IMR-90 (cell line): Measurements from ENCODE around the gene NOS3. TPM values are rescaled to one million over a fixed set of nuclear protein-coding genes. Genes with fewer than 3 reads are reported as not detected.

Experiments
- ATAC-seq: fragments of 200-7000 bp; cut with Tn5 transposase; 2 replicates; pipeline ENCODE4 v1.9.1; 2020; ENCODE audit warnings: low read depth, mild to moderate bottlenecking, moderate library complexity
- BruUV-seq: library from RNA; stranded (reverse); fragments of 400-500 nt; replicated peaks from 2 replicates; lab custom pipeline; 2021; lab: Mats Ljungman, UMichigan
- CTCF ChIA-PET: fragments of 300-600 bp; formaldehyde crosslinking; extraction: SDS; loops from one replicate; lab custom pipeline; 2021; ENCODE audit warnings: antibody characterized with exemption; lab: Yijun Ruan, JAX
- POLR2A ChIA-PET: fragments of 300-600 bp; sonication (Branson Sonifier 250); formaldehyde crosslinking; loops from one replicate; lab custom pipeline; 2022; ENCODE audit warnings: antibody characterized with exemption; ENCODE audit not compliant: unreplicated experiment; lab: Charles Lee
- DNase-seq: peaks from one replicate; pipeline ENCODE4 v3.0.0; 2013
- H2AFZ ChIP-seq: replicated peaks from 2 replicates; pipeline ENCODE3; 2013; ENCODE audit warnings: low read length, mild to moderate bottlenecking; ENCODE audit not compliant: poor library complexity
- H2AK5ac ChIP-seq: 2 replicates; pipeline ENCODE4 v1.6.1; 2013; ENCODE audit warnings: low read depth, low read length, inconsistent platforms
- H2AK9ac ChIP-seq: replicated peaks from 2 replicates; pipeline ENCODE3; 2013; ENCODE audit warnings: mild to moderate bottlenecking, low read depth, low read length, moderate library complexity; ENCODE audit not compliant: poor library complexity
- H2BK120ac ChIP-seq: 2 replicates; pipeline ENCODE4 v1.6.1; 2013; ENCODE audit warnings: low read depth, low read length, inconsistent platforms
- H2BK15ac ChIP-seq: 3 replicates; pipeline ENCODE4 v1.6.1; 2013; ENCODE audit warnings: low read depth, low read length, inconsistent platforms
- H2BK20ac ChIP-seq: 2 replicates; pipeline ENCODE4 v1.6.1; 2013; ENCODE audit warnings: low read depth, mild to moderate bottlenecking, inconsistent platforms, low read length, moderate library complexity
- H2BK5ac ChIP-seq: 2 replicates; pipeline ENCODE4 v1.6.1; 2013; ENCODE audit warnings: mild to moderate bottlenecking, low read depth, low read length, inconsistent platforms; ENCODE audit not compliant: poor library complexity, severe bottlenecking
- H3K14ac ChIP-seq: replicated peaks from 2 replicates; pipeline ENCODE4 v1.6.1; 2013; ENCODE audit warnings: low read depth, low read length, inconsistent platforms
- H3K18ac ChIP-seq: 2 replicates; pipeline ENCODE4 v1.6.1; 2013; ENCODE audit warnings: low read depth, low read length, control low read depth
- H3K23ac ChIP-seq: 2 replicates; pipeline ENCODE4 v1.6.1; 2013; ENCODE audit warnings: low read depth, low read length, inconsistent platforms
- H3K27ac ChIP-seq: 2 replicates; pipeline ENCODE4 v1.5.1; 2013; ENCODE audit warnings: mild to moderate bottlenecking, control low read depth, low read length; ENCODE audit not compliant: insufficient read depth
- H3K27me3 ChIP-seq: 2 replicates; pipeline ENCODE4 v1.6.1; 2013; ENCODE audit warnings: low read length; ENCODE audit not compliant: control insufficient read depth, insufficient read depth
- H3K36me3 ChIP-seq: 2 replicates; pipeline ENCODE4 v1.6.1; 2013; ENCODE audit warnings: low read length, mixed read lengths; ENCODE audit not compliant: control insufficient read depth, insufficient read depth
- H3K4ac ChIP-seq: 2 replicates; pipeline ENCODE4 v1.6.1; 2013; ENCODE audit warnings: low read depth, low read length, inconsistent platforms
- H3K4me1 ChIP-seq: 2 replicates; pipeline ENCODE4 v1.6.1; 2013; ENCODE audit warnings: low read length, mixed read lengths; ENCODE audit not compliant: control insufficient read depth, insufficient read depth
- H3K4me2 ChIP-seq: 2 replicates; pipeline ENCODE4 v1.6.1; 2013; ENCODE audit warnings: low read depth, mild to moderate bottlenecking, control low read depth, low read length, moderate library complexity
- H3K4me3 ChIP-seq: 2 replicates; pipeline ENCODE4 v1.5.1; 2013; ENCODE audit warnings: low read depth, mild to moderate bottlenecking, control low read depth, low read length, moderate library complexity; ENCODE audit not compliant: insufficient read depth
- H3K56ac ChIP-seq: 2 replicates; pipeline ENCODE4 v1.6.1; 2013; ENCODE audit warnings: low read length, inconsistent platforms; ENCODE audit not compliant: insufficient read depth; ENCODE audit errors: extremely low read depth
- H3K79me1 ChIP-seq, 2 experiments: 2 replicates each; pipeline ENCODE4 v1.6.1; 2013; ENCODE audit warnings: low read length in 2 of 2, inconsistent platforms in 1 of 2, low read depth in 1 of 2
- H3K9ac ChIP-seq: 2 replicates; pipeline ENCODE4 v1.6.1; 2013; ENCODE audit warnings: low read depth, low read length, control low read depth
- H3K9me1 ChIP-seq: 2 replicates; pipeline ENCODE4 v1.6.1; 2013; ENCODE audit warnings: low read length, inconsistent platforms; ENCODE audit not compliant: insufficient read depth
- H3K9me3 ChIP-seq: 2 replicates; pipeline ENCODE4 v1.6.1; 2013; ENCODE audit warnings: low read length; ENCODE audit not compliant: control insufficient read depth, insufficient read depth
- H4K20me1 ChIP-seq: 2 replicates; pipeline ENCODE4 v1.6.1; 2013; ENCODE audit warnings: low read length, inconsistent platforms; ENCODE audit not compliant: insufficient read depth
- H4K5ac ChIP-seq: 2 replicates; pipeline ENCODE4 v1.6.1; 2013; ENCODE audit warnings: mild to moderate bottlenecking, low read depth, low read length, control low read depth
- H4K8ac ChIP-seq, 2 experiments: 2 replicates each; pipeline ENCODE4 v1.6.1; 2013; ENCODE audit warnings: low read depth in 2 of 2, low read length in 2 of 2, control low read depth in 1 of 2, inconsistent platforms in 1 of 2
- H4K91ac ChIP-seq: 2 replicates; pipeline ENCODE4 v1.6.1; 2013; ENCODE audit warnings: low read depth, low read length, inconsistent platforms; ENCODE audit not compliant: insufficient read depth
- MAFK ChIP-seq: IDR thresholded peaks from 2 replicates; pipeline ENCODE4 v1.6.1; 2012; ENCODE audit warnings: low read depth, low read length, improper control_type of control experiment
- MXI1 ChIP-seq: IDR thresholded peaks from 2 replicates; pipeline ENCODE4 v1.6.1; 2012; ENCODE audit warnings: low read depth, mild to moderate bottlenecking, low read length, moderate library complexity, borderline replicate concordance
- RCOR1 ChIP-seq: IDR thresholded peaks from 2 replicates; pipeline ENCODE4 v1.6.1; 2012; ENCODE audit warnings: mild to moderate bottlenecking, low read length, improper control_type of control experiment; ENCODE audit not compliant: insufficient replicate concordance
- WGBS, 2 experiments: methylation state at CpG; one replicate each; pipeline versions ENCODE4 v1.1.5 to v1.1.7; 2013; ENCODE audit warnings: missing lambda C conversion rate in 2 of 2; ENCODE audit not compliant: insufficient read length in 1 of 2; ENCODE audit errors: extremely low coverage in 2 of 2; 5-methylcytosine and 5-hydroxymethylcytosine counted together
- dilution Hi-C: fragments of 300-500 bp; cut with HindIII; formaldehyde crosslinking; loops from one replicate; pipeline ENCODE4 v1.14.3; 2018; ENCODE audit warnings: low sequenced_read_pairs; ENCODE audit not compliant: unreplicated experiment
- in situ Hi-C: fragments of 300-500 bp; cut with MboI; formaldehyde crosslinking; loops from 3 replicates; pipeline ENCODE4 v1.14.3; 2019; ENCODE audit warnings: low sequenced_read_pairs, inconsistent platforms, mixed read lengths
- intact Hi-C: fragments of 100-400 bp; cut with micrococcal nuclease; formaldehyde crosslinking; loops from 2 replicates; pipeline ENCODE4 v1.10.0; 2022
- polyA plus RNA-seq, 3 experiments: library from polyadenylated mRNA; depleted of rRNA; stranded (reverse); fragments of >200 nt; gene quantifications; 2 replicates each; pipeline ENCODE4 v1.2.3, GENCODE V29; 2012; ENCODE audit warnings: low replicate concordance in 1 of 3
- total RNA-seq: library from RNA; depleted of rRNA; stranded (reverse); fragments of >200 nt; gene quantifications from 2 replicates; pipeline ENCODE4 v1.2.3, GENCODE V29; 2012; rRNA removed
- TF ChIP-seq, protein P1 (sequence below): conservative IDR thresholded peaks from 2 replicates; pipeline ENCODE4 v1.5.1; 2012; ENCODE audit warnings: mild to moderate bottlenecking, low read depth, low read length, improper control_type of control experiment

NOS3 gene
- total and polyA plus RNA-seq, 2 of the 4 experiments (the other 2 are of a cell fraction), result 0.72 to 2.0 TPM

DNA sequence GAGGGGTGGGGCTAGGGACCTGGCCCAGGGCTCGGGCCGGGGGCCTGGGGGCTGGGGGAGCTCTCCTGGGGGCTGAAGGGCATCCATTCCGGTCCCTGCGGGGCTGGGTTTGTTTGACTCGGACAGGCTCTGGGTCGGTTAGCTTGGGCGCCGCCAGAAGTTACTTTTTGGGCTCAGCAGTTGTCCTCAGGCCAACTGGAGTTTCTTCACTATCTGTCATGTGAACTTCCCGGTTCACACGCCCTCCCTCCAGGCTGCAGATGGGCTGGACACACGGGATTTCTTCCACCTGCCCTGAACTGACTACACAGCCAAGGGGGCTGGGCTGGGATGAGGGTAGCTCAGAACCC is 72.4 kb downstream of the NOS3 start:
- H2AK5ac ChIP-seq, result peak overlapping the region; percentile 91
- H3K9me1 ChIP-seq, result peaks cover 12% of the 10 kb centered on the region; the same call in 1 of the 2 replicates
- no peaks in the 10 kb centered on the region for H3K27me3 ChIP-seq
- no peak overlapping the region; a peak in 1 of 4 replicates for H4K8ac ChIP-seq
- intact Hi-C loops (no loop called here), in situ Hi-C loops (no loop called here), dilution Hi-C loops (no loop called here)
- H3K4ac ChIP-seq, result peak overlapping the region; percentile 36
- no peak overlapping the region for H2BK120ac ChIP-seq
- no peak overlapping the region for H2BK15ac ChIP-seq
- H3K27ac ChIP-seq, result no peak overlapping the region
- H4K5ac ChIP-seq, result no peak overlapping the region
- no CpG with 5 or more reads among the region's 11 CpGs for WGBS, 2 experiments
- no TSS peak for BruUV-seq
- no peak overlapping the region for H3K18ac ChIP-seq
- H2BK5ac ChIP-seq, result peak overlapping the region; percentile 21
- H3K56ac ChIP-seq, result no peak overlapping the region
- H3K4me2 ChIP-seq, result peak overlapping the region; percentile 20; the same call in 1 of the 2 replicates
- no peak overlapping the region for H3K14ac ChIP-seq
- CTCF ChIA-PET, result no interaction called here
- TF ChIP-seq, protein P1, sequence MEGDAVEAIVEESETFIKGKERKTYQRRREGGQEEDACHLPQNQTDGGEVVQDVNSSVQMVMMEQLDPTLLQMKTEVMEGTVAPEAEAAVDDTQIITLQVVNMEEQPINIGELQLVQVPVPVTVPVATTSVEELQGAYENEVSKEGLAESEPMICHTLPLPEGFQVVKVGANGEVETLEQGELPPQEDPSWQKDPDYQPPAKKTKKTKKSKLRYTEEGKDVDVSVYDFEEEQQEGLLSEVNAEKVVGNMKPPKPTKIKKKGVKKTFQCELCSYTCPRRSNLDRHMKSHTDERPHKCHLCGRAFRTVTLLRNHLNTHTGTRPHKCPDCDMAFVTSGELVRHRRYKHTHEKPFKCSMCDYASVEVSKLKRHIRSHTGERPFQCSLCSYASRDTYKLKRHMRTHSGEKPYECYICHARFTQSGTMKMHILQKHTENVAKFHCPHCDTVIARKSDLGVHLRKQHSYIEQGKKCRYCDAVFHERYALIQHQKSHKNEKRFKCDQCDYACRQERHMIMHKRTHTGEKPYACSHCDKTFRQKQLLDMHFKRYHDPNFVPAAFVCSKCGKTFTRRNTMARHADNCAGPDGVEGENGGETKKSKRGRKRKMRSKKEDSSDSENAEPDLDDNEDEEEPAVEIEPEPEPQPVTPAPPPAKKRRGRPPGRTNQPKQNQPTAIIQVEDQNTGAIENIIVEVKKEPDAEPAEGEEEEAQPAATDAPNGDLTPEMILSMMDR, result no peak
- TF ChIP-seq RCOR1 (no peak), MAFK (no peak), MXI1 (no peak)
- no peak for ATAC-seq
- H3K9ac ChIP-seq, result no peak overlapping the region
- peak overlapping the region; percentile 42; the same call in 1 of the 2 replicates for H3K23ac ChIP-seq
- H4K20me1 ChIP-seq, result peaks cover 32% of the 10 kb centered on the region
- peaks cover 36% of the 10 kb centered on the region for H3K36me3 ChIP-seq
- H3K4me1 ChIP-seq, result peaks cover 42% of the 10 kb centered on the region
- no peak overlapping the region for H3K4me3 ChIP-seq
- DNase-seq, result peak; percentile 69
- no peak overlapping the region for H2BK20ac ChIP-seq
- peak overlapping the region; percentile 62 for H2AFZ ChIP-seq
- no peaks in the 10 kb centered on the region for H3K9me3 ChIP-seq
- peaks cover 24 to 67% of the 10 kb centered on the region in 2 experiments for H3K79me1 ChIP-seq
- no peak overlapping the region for H4K91ac ChIP-seq
- peak overlapping the region; percentile 26 for H2AK9ac ChIP-seq
- POLR2A ChIA-PET, result no interaction called here

Other genes with a start within 250 kb of the NOS3 start
- not detected in 2 replicates for gene TMEM176B, start 190.7 kb upstream of the NOS3 start, total RNA-seq
- gene TMEM176B, start 190.7 kb upstream of the NOS3 start, polyA plus RNA-seq (2012; rRNA removed), result not detected in 2 replicates
- not detected in 2 replicates for gene TMEM176A, start 190.2 kb upstream of the NOS3 start, total RNA-seq
- not detected in 2 replicates for gene TMEM176A, start 190.2 kb upstream of the NOS3 start, polyA plus RNA-seq (2012; rRNA removed)
- gene AOC1, start 138.5 kb upstream of the NOS3 start, total RNA-seq, result not detected in 2 replicates
- gene AOC1, start 138.5 kb upstream of the NOS3 start, polyA plus RNA-seq (2012; rRNA removed), result not detected in 2 replicates
- 0.56 and 0.90 TPM in 2 replicates for gene KCNH2, start 12.7 kb upstream of the NOS3 start, total RNA-seq
- 1.6 and 2.1 TPM in 2 replicates for gene KCNH2, start 12.7 kb upstream of the NOS3 start, polyA plus RNA-seq (2012; rRNA removed)
- 0.18 TPM in 1 of 2 replicates, not detected in the other for gene ATG9B, start 33.5 kb downstream of the NOS3 start, total RNA-seq
- 0.91 and 1.1 TPM in 2 replicates for gene ATG9B, start 33.5 kb downstream of the NOS3 start, polyA plus RNA-seq (2012; rRNA removed)
- gene ABCB8, start 37.4 kb downstream of the NOS3 start, total RNA-seq, result 14.7 and 16.3 TPM in 2 replicates
- gene ABCB8, start 37.4 kb downstream of the NOS3 start, polyA plus RNA-seq (2012; rRNA removed), result 26.8 and 27.5 TPM in 2 replicates
- not detected in 2 replicates for gene ASIC3, start 57.5 kb downstream of the NOS3 start, total RNA-seq
- gene ASIC3, start 57.5 kb downstream of the NOS3 start, polyA plus RNA-seq (2012; rRNA removed), result 0.70 and 0.74 TPM in 2 replicates
- gene CDK5, start 66.9 kb downstream of the NOS3 start, total RNA-seq, result 22.4 and 24.7 TPM in 2 replicates
- gene CDK5, start 66.9 kb downstream of the NOS3 start, polyA plus RNA-seq (2012; rRNA removed), result 34.8 and 45.6 TPM in 2 replicates
- gene SLC4A2, start 68.6 kb downstream of the NOS3 start, total RNA-seq, result 25.3 and 29.6 TPM in 2 replicates
- gene SLC4A2, start 68.6 kb downstream of the NOS3 start, polyA plus RNA-seq (2012; rRNA removed), result 91.0 and 112 TPM in 2 replicates
- gene FASTK, start 89.8 kb downstream of the NOS3 start, total RNA-seq, result 41.9 and 53.8 TPM in 2 replicates
- gene FASTK, start 89.8 kb downstream of the NOS3 start, polyA plus RNA-seq (2012; rRNA removed), result 115 and 127 TPM in 2 replicates
- gene TMUB1, start 92.5 kb downstream of the NOS3 start, total RNA-seq, result 6.8 and 7.8 TPM in 2 replicates
- gene TMUB1, start 92.5 kb downstream of the NOS3 start, polyA plus RNA-seq (2012; rRNA removed), result 29.8 and 38.3 TPM in 2 replicates
- gene AGAP3, start 95.5 kb downstream of the NOS3 start, total RNA-seq, result 33.3 and 35.3 TPM in 2 replicates
- gene AGAP3, start 95.5 kb downstream of the NOS3 start, polyA plus RNA-seq (2012; rRNA removed), result 93.9 and 99.5 TPM in 2 replicates
- not detected in 2 replicates for gene GBX1, start 176.7 kb downstream of the NOS3 start, total RNA-seq
- not detected in 2 replicates for gene GBX1, start 176.7 kb downstream of the NOS3 start, polyA plus RNA-seq (2012; rRNA removed)
- gene ASB10, start 196.2 kb downstream of the NOS3 start, total RNA-seq, result not detected in 2 replicates
- gene ASB10, start 196.2 kb downstream of the NOS3 start, polyA plus RNA-seq (2012; rRNA removed), result not detected in 2 replicates
- gene H2BK1, start 219.5 kb downstream of the NOS3 start, total RNA-seq, result not detected in 2 replicates
- not detected in 2 replicates for gene H2BK1, start 219.5 kb downstream of the NOS3 start, polyA plus RNA-seq (2012; rRNA removed)
- gene ABCF2, start 236.2 kb downstream of the NOS3 start, total RNA-seq, result 100 and 103 TPM in 2 replicates
- 40.3 and 46.2 TPM in 2 replicates for gene ABCF2, start 236.2 kb downstream of the NOS3 start, polyA plus RNA-seq (2012; rRNA removed)
- 26.2 and 26.9 TPM in 2 replicates for gene CHPF2, start 241.5 kb downstream of the NOS3 start, total RNA-seq
- gene CHPF2, start 241.5 kb downstream of the NOS3 start, polyA plus RNA-seq (2012; rRNA removed), result 77.0 and 80.0 TPM in 2 replicates